Amniotic epithelial cell (primary cell): ENCODE measurements around the gene CHRNA1.
A peak's percentile ranks its signal among the peaks of the same experiment; 100 is the strongest.

Source experiments
- DNase-seq: peaks from one replicate; pipeline ENCODE4 v3.0.0-alpha.2; 2010; ENCODE audit warnings: low read depth

The CHRNA1 gene

DNA sequence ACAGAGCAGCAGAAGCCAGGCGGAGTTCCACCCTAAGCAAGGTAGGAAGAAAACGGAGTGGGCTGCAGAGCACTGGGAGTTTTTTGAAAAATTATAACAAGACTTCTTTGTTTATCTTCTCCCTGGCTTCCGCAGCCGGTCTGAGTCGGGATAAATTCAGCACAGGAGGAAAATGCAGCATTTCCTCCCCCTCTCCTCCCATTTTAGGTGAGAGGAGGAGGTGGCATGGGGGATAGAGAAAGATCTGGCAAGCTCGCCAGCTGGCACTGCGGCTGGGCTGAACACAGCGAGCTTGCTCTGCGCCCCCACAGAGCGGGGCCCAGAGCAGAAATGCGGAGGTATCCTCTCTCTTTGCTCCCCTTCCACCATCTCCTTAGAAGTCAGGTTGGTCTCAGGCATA lies 17.7 kb upstream of the CHRNA1 start:
- DNase-seq: no peak

- no peak for DNase-seq
These were observed 17.0 kb upstream of the CHRNA1 start for GRCh38 chr2:174781298-174781697.

- no peak for DNase-seq
These were observed 16.6 kb upstream of the CHRNA1 start for GRCh38 chr2:174780856-174781255.

GRCh38 chr2:174780191-174780840 lies 16.0 kb upstream of the CHRNA1 start:
- no peak for DNase-seq

DNA sequence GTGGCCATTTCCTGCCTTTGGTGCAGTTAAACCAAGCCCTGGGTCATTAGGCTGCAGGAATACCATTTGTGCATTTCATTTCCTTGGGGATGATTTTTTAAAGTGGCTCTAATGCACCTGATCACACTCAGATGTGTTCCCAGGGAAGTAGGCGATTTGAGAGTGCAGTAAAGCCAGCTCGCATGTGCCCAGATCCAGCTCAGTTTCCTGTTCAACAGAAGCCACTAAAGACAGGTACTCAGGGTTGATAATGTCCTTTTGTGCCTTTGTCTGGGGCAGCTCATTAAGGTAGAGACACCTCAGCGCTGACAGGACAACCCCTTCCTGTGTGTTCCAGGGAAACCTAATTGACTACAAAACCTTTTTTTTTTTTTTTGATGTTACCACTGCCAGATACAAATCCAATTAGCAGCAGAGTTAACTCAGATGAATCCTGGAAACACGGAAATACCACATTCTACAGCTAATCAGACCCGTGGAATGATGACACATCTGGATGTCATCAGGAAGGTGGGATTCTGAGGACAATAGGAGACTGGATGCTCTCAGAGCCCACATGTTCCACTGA lies 15.2 kb upstream of the CHRNA1 start:
- no peak for DNase-seq

DNA sequence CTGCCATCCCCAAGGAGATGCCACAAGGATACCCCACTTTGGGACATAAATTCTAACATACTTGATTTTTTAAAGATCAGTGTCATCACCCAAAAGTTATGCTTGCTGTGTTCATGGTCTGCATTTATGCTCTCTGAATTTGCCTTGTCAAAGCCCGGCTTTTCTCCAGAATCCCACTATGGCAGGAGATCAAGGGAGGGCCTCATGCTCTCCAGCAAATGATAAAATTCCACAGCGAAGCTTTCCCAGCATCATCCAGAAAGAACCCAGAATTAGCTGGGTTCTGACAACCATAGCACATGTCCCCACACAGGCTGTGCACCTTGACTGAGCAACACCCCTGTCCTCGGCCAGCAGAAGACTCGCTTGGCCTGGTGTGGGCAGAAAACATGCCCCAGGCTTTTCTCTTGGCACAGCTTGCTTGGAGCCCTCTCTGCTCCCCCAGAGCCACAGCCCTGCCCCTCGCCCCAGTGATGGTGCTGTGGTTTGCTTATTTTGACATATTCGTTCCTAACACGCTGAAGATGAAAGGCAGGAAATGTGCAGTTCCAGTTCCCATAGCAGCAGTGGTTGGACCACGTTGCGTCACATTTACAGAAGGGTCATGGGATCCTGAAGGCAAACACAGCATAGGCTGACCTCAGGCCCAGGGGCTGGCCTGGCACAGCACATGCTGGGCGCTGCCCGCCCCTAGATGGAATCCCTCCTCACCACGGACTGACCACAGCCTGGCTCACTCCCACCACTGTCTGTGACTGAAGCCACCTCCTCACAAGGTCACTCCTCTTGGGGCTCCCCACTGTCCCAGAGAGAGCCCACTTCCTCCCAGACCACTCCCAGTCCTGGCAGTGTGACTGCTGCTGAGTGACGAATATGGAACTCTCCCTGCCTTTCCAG lies 14.1 kb upstream of the CHRNA1 start:
- peak; percentile 98 for DNase-seq

- DNase-seq: no peak
These were observed 13.2 kb upstream of the CHRNA1 start for GRCh38 chr2:174777347-174778084.

GRCh38 chr2:174776675-174777074 lies 12.4 kb upstream of the CHRNA1 start:
- DNase-seq: no peak

DNA sequence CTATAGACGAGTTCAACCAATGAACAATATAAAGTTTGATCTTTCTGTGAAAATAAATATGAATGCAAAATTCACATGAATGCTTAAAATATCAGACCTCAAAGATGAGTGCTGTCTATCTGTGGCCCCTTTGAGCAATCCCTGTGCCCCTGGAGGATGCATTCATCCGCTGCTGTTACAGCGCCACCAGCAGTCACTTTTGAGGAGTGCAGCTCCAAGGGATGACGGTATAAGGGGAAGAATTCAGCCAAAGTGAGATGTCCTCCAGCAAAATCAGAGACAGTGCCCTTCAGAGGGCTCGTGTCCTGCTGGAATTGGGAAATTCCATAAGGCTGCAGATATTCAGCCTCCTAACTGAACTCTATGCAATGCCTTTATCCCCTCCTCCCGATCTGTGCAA lies 12.0 kb upstream of the CHRNA1 start:
- no peak for DNase-seq

DNA sequence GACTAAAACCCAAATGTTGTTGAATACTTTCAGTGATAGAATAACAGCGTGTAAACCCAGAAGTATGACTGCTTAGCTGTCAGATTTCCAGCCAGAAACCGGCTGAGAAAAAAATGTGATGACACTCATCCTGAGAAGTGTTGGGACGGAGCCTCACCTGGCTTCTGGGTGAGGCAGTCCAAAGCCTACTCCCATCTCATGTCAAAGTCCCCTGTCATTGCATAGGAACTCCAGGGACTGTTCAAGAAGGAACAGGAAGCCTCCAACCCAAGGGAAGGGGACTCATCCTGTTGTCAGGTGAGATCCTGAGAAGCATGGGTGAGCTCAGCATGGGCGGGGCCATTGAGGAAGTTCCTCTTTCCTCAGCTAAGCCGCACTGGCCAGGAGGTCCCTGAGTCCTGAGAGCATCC lies 11.3 kb upstream of the CHRNA1 start:
- DNase-seq: no peak

- DNase-seq: no peak
These were observed 10.6 kb upstream of the CHRNA1 start for GRCh38 chr2:174774886-174775285.

- no peak for DNase-seq
These were observed 8.9 kb upstream of the CHRNA1 start for GRCh38 chr2:174773215-174773614.

DNA sequence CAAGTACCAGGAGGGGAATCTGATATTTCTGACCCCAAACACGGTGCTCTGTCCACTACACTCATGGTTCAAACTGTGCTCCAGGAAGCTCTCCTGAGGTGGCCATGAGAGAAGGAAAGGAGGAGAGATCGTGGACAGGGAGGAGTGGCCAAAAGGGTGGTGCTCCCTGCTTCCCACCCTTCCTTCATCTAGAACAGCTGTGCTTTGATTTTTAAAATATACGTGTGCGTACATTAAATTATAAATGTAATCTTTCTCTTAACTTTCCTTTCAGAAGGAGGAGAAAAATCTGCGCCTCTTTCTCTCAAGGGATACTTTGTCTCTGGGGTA lies 8.2 kb upstream of the CHRNA1 start:
- no peak for DNase-seq

GRCh38 chr2:174771631-174772471 lies 7.6 kb upstream of the CHRNA1 start:
- DNase-seq: peak; percentile 87

DNA sequence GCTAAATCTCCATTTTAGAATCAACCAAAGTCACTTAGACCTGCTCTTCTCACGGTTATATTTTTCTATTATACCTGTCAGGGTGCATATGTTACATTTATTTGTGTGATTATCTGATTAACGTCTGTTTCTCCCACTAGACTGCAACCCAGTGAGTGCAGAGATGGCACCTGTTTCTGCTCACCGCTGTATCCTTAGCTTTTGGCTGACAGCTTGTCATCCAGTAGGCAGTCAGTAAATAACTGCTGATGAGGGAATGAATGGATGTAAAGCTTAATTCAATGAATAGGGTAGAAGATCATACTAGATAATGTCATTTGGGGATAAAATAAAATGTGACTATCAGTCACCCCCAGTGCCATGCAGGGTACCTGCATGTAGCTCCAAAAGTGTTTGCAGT lies 6.9 kb upstream of the CHRNA1 start:
- DNase-seq: no peak

GRCh38 chr2:174768557-174768956 lies 4.3 kb upstream of the CHRNA1 start:
- no peak for DNase-seq

GRCh38 chr2:174766271-174766670 lies 2.0 kb upstream of the CHRNA1 start:
- DNase-seq: no peak

- no peak for DNase-seq
These were observed 1.3 kb upstream of the CHRNA1 start for GRCh38 chr2:174765576-174765975.

GRCh38 chr2:174763780-174764179 lies 492 bp downstream of the CHRNA1 start:
- DNase-seq: no peak

GRCh38 chr2:174762464-174762863 lies 1.8 kb downstream of the CHRNA1 start:
- no peak for DNase-seq

DNA sequence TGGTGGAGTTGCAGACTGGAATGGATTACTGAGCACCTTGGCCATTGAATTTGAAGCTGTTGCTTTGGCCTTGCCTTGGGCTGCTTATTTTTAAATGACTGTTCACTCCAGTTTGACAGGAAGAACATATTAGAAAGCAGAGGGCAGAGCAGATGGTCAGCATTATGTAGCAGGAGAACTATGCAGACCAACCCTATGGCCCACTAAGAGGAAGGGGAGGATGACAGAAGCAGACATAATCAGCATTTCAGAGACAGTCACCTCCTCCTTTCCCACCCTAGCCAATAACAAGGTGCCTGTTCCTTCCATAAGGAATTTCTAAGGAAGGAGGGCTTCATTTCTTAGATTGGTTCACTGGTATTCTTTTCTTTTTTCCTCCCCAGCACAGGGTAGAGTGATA lies 2.4 kb downstream of the CHRNA1 start:
- no peak for DNase-seq
